CD4-positive, alpha-beta T cell treated with Interleukin-21 for 1 hour (primary cell): ENCODE data around the gene VPS13D.
"Not testable (repeated sequence)": the region's sequence is repeated elsewhere in the genome, so short reads cannot be mapped to it uniquely, and the experiment has no call there.

Source experiments
- DNase-seq: peaks from one replicate; pipeline ENCODE4 v3.0.0-alpha.2; 2020

Gene VPS13D

GRCh38 chr1:12436817-12437599 lies 207.2 kb downstream of the VPS13D start:
- no peak for DNase-seq

- no peak for DNase-seq
Measured at GRCh38 chr1:12437629-12438028, 207.8 kb downstream of the VPS13D start.

- peak; percentile 62 for DNase-seq
Measured at GRCh38 chr1:12438349-12438924, 208.6 kb downstream of the VPS13D start.

GRCh38 chr1:12439073-12439472 lies 209.2 kb downstream of the VPS13D start:
- DNase-seq = no peak

- no peak for DNase-seq
Measured at GRCh38 chr1:12441414-12442105, 211.7 kb downstream of the VPS13D start.

- DNase-seq = no peak
Measured at GRCh38 chr1:12442217-12442616, 212.4 kb downstream of the VPS13D start.

GRCh38 chr1:12443151-12443550 lies 213.3 kb downstream of the VPS13D start:
- no peak for DNase-seq

GRCh38 chr1:12444329-12444841 lies 214.6 kb downstream of the VPS13D start:
- DNase-seq = no peak

GRCh38 chr1:12445257-12445656 lies 215.4 kb downstream of the VPS13D start:
- no peak for DNase-seq

- no peak for DNase-seq
Measured at GRCh38 chr1:12446593-12446992, 216.8 kb downstream of the VPS13D start.

- no peak for DNase-seq
Measured at GRCh38 chr1:12447307-12447706, 217.5 kb downstream of the VPS13D start.

- DNase-seq = no peak
Measured at GRCh38 chr1:12447849-12448312, 218.1 kb downstream of the VPS13D start.

GRCh38 chr1:12448746-12449177 lies 218.9 kb downstream of the VPS13D start:
- DNase-seq = no peak

- no peak for DNase-seq
Measured at GRCh38 chr1:12450090-12450755, 220.4 kb downstream of the VPS13D start.

GRCh38 chr1:12450756-12451559 lies 221.1 kb downstream of the VPS13D start:
- DNase-seq = no peak

- DNase-seq = no peak
Measured at GRCh38 chr1:12451560-12451900, 221.7 kb downstream of the VPS13D start.

GRCh38 chr1:12452262-12452661 lies 222.4 kb downstream of the VPS13D start:
- DNase-seq = no peak

- no peak for DNase-seq
Measured at GRCh38 chr1:12453400-12454343, 223.8 kb downstream of the VPS13D start.

- DNase-seq = no peak
Measured at GRCh38 chr1:12454406-12455391, 224.9 kb downstream of the VPS13D start.

- not testable (repeated sequence) for DNase-seq
Measured at GRCh38 chr1:12456081-12456480, 226.3 kb downstream of the VPS13D start.
